Measurements from ENCODE around the gene SLC6A18.

DNA sequence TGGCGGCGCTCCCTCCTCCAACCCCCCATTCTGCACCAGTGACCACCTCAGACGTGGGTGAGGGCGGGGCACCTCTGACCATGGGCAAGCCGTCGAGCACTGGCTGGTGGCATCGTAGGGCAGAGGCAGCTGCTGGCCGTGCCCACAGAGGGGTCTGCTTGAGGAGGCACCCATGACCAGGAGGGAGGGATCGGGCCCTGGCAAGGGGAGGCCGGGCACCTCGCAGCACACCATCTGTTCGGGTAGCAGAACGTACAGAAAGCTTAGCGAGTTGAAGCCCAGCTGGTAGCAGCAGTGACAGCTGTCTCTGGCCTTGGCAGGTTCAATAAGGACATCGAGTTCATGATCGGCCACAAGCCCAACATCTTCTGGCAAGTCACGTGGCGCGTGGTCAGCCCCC, 4.3 kb upstream of the SLC6A18 start:
- TF ChIP-seq POLR2AphosphoS5 (IDR thresholded peaks at IDR 0.05; ENCODE audit: low read depth, low read length): no peak
- no peak for TF ChIP-seq TAF1 (IDR thresholded peaks at IDR 0.05; ENCODE audit: borderline replicate concordance, insufficient read depth, low read length)

Measured in PFSK-1 (cell line).